Activated CD4-positive, alpha-beta T cell treated with anti-CD3 and anti-CD28 coated beads, Interleukin-10, Interleukin-2, amounts not matched to agents 100 ng/mL and 50 ng/mL, durations not matched to agents 16 hours and 8 hours (primary cell): ENCODE data around the gene MLH1.

ENCODE experiments used
- DNase-seq: peaks from one replicate; pipeline ENCODE4 v3.0.0-alpha.2; 2020

Gene MLH1

GRCh38 chr3:36981006-36981405 is 12.3 kb upstream of the MLH1 start:
- no peak for DNase-seq

GRCh38 chr3:36988356-36988755 is 5.0 kb upstream of the MLH1 start:
- peak; percentile 43 for DNase-seq

- no peak for DNase-seq
Measured at GRCh38 chr3:36989005-36989404, 4.3 kb upstream of the MLH1 start.

GRCh38 chr3:36989568-36989967 is 3.8 kb upstream of the MLH1 start:
- no peak for DNase-seq

DNA sequence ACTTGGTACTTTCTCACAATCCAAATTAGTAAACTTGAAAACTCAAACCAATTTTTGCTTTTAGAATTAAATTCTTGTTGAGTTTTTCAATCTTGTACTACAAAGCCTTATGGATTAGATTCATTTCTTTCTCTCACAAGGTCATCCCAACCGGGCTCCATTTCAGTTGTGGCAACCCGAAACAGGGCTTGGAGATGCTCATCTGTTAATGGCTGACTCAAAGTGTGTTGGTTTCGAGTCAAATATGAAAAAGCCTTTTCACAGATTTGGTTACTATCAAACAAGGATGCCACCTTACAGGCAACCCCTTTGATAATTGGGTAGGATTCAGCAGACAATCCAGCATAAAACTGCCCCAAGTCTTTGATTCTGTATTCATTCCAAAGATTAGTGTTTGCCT is 2.2 kb upstream of the MLH1 start:
- DNase-seq, result peak; percentile 91

GRCh38 chr3:36991923-36992805 is 1.2 kb upstream of the MLH1 start:
- DNase-seq, result peak; percentile 58

GRCh38 chr3:36992806-36993325 is 452 bp upstream of the MLH1 start, which contains the start of gene EPM2AIP1:
EPM2AIP1 (minus strand) TSS chr3:36993131; CDS start chr3:36993077, 54 bp downstream.
- DNase-seq, result peak; percentile 100

- DNase-seq, result no peak
Measured at GRCh38 chr3:37014620-37015019, 21.3 kb downstream of the MLH1 start.

DNA sequence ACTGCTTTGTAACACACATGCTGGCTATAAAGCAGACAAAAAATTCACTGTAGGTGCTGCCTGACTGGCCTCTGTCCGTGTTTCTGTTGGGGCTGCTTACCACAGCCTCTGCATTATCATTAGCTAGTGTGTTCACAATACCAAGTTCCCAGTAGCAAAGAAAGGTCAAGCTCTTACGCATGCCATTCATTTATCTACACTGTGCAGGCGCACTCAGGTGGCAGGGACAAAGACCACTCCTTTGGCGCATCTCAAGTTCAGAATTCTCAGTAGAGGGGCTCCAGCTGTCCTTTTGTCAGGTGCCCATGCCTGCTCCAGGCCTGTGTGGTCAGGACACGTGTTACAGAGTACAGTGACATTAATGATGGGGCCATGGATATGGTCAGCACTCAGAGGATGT is 22.3 kb downstream of the MLH1 start:
- no peak for DNase-seq

DNA sequence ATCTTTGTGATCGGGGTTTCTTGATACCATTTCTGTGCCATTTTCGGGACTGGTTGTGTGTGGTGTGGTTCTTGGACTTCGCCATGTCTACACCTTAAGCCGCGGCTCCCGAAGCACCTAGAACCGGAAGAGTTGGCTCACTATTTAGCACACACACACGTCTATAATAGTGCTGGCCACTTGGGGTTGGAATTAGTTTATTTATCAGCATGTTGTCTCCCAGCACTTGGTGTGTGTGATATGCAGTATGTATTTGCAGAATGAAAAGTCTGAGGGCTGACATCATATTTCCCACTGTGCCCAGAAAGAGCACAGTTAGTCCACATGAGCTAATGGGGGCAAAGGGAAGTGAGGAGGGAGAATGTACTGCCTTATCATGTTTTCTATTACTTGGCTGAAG is 23.6 kb downstream of the MLH1 start:
- DNase-seq, result no peak

DNA sequence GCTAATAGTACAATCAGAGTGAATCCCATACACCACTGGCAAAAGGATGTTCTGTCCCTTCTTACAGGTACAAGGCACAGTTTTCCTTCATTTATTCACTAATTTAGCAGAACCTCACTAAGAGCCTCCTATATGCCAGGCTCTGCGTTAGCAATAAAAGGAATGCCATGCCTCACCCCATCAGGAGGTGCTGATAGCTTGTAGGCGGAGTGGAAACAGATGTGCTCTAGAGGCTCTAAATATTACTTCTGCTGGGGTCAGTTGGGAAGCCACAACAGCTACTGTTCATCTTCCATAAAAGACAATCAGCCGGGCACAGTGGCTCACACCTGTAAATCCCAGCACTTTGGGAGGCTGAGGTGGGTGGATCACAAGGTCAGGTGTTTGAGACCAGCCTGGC is 24.4 kb downstream of the MLH1 start:
- no peak for DNase-seq

GRCh38 chr3:37024092-37024491 is 30.8 kb downstream of the MLH1 start:
- DNase-seq, result no peak

DNA sequence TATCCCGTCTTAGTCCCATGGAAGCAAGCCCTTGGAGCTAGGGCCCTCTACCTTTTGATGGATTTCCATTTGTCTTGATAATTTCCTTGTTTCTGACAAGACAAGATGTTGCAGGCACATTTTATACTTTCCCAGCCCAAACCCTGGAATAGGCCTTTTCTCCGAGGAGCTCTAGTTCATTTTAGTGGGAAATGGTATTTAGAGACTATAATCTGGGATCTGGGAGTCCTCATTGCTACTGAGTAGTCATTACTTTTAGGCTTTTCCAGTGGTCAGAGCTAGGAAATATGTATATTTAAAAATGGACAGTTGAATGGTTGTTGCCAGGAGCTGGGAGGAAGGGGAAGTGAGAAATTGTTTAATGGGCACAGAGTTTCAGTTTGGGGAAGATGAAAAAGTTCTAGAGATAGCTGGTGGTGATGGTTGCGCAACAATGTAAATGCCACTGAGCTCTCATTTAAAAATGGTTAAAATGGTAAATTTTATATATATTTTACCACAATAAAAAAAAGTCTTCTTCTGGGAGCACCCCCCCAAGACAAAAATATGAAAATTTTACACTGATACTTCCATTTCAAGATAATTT is 31.6 kb downstream of the MLH1 start:
- peak; percentile 7 for DNase-seq

DNA sequence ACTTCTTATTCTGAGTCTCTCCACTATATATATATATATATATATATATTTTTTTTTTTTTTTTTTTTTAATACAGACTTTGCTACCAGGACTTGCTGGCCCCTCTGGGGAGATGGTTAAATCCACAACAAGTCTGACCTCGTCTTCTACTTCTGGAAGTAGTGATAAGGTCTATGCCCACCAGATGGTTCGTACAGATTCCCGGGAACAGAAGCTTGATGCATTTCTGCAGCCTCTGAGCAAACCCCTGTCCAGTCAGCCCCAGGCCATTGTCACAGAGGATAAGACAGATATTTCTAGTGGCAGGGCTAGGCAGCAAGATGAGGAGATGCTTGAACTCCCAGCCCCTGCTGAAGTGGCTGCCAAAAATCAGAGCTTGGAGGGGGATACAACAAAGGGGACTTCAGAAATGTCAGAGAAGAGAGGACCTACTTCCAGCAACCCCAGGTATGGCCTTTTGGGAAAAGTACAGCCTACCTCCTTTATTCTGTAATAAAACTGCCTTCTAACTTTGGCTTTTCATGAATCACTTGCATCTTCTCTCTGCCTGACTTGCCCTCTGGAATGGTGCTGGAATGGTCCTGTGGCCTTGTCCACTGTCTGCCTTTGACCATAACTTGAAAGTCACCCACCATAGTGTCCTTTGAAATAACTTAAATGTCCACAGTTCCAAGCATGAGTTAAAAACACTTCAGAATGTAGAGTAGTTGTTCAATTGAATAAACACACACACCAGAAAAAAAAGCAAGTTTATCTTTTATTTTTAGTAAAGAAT is 32.4 kb downstream of the MLH1 start:
- no peak for DNase-seq

DNA sequence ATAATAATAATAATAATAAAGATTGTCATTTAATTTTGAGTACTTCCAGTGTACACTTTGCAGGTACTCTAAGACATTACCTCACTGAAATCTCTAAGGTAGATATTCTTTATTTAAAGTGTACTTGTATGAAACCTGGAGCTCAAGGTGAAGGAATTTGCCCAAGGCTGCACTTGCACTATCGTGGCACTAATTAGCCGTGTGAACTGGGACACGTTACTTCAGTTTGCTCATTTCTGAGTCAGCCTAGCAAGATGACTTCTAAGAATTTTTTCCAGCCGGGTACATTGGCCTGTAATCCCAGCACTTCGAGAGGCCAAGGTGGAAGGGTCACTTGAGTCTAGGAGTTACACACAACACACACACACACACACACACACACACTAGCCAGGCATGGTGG is 33.5 kb downstream of the MLH1 start:
- no peak for DNase-seq

- DNase-seq, result no peak
Measured at GRCh38 chr3:37028329-37028728, 35.0 kb downstream of the MLH1 start.

GRCh38 chr3:37029111-37029510 is 35.8 kb downstream of the MLH1 start:
- DNase-seq, result no peak

GRCh38 chr3:37029516-37030163 is 36.3 kb downstream of the MLH1 start:
- no peak for DNase-seq

- no peak for DNase-seq
Measured at GRCh38 chr3:37030588-37030987, 37.3 kb downstream of the MLH1 start.

DNA sequence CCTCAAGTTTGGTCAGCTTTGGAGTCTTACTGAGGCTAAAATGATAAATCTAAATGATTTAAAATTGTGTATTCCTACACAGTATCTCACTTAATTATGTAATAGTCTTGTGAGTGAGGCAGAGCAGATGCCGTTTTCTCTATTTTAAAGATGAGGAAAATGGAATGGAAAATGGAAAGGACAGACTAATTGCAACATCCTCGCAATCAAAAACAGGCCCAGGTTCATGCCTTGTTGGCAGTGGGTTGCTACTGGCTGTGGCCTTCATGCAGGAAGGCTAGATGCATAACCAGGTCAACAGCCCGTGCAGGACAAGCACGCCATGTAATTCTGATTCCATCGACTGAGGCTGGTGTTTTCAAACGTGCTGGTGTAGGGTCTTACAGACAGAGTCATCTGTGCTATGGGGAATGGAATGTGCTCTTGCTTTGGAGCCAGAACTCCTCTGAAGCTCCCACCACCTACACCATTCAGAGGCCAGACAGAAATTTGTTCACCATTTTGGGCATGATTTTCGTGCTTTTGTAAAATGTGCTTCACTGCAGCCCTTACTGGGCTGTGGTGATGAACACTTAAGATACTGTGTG is 37.9 kb downstream of the MLH1 start:
- DNase-seq, result no peak

DNA sequence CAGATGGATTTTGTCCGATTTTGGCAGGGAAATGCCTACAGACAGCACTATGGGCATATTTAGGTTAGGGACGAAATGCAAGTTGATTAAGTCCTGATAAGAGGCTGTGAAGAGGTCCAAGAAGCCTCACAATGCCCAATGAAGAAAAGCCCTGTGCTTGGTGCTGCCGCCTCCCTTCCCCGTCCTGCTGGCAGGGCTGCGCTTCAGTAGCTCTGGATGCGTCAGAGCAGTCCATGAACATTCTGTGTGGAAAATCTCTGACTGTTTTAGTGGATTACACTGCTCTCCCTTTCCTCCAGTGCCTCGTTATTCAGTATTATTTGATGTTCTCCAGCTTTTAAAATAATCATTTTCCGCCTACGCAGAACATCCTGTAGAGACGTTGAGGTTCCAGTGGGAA is 39.6 kb downstream of the MLH1 start:
- DNase-seq, result no peak

- no peak for DNase-seq
Measured at GRCh38 chr3:37037352-37037751, 44.0 kb downstream of the MLH1 start.
